ENCODE results near the gene SPN.
"Not testable (repeated sequence)": the region's sequence is repeated elsewhere in the genome, so short reads cannot be mapped to it uniquely, and the experiment has no call there.

Gene SPN

GRCh38 chr16:29645694-29646187 lies 17.3 kb upstream of the SPN start:
- no peak for DNase-seq (ENCODE audit: low read depth, low spot score)

GRCh38 chr16:29646947-29647346 lies 16.1 kb upstream of the SPN start:
- DNase-seq (ENCODE audit: low read depth, low spot score): no peak

DNA sequence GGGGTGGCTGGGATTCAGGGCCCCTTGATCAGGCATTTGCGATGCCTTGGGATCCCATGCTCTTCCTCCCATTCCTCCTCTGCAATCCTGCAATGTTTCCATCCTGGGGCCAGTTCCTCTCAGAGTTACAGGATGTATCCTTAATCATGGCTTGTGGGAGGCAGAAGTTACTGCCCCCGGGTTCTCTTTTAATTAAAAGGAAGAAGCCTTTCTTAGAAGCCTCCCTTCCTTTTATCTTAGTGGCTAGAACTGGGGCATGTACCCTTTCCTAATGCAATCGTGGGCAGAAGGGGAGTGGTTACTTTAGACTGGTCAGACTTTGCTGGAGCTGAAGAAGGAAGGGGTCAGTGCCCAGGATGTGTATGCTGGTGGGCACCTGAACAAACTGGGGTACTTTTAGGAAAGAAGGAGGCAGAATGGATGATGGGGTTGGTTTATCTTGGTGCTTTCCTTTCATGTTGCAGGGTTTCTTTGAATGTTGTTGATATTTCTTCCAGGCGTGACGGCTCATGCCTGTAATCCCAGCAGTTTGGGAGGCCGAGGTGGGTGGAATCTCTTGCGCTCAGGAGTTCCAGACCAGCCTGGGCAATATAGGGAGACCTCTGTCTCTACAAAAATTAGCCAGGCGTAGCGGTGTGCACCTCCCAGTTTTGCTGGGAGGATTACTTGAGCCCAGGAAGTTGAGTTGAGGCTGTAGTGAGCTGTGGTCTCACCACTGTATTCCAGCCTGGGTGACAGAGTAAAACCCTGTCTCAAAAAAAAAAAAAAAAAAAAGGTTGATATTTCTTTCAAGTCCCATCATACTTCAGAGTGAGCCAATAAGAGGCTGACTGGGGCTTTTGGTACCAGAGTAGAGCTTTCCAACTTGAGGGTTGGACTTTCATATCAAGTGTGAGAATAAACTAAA lies 13.2 kb upstream of the SPN start:
- DNase-seq (ENCODE audit: low read depth, low spot score): no peak

- no peak for DNase-seq (ENCODE audit: low read depth, low spot score)
These were observed 12.3 kb upstream of the SPN start for GRCh38 chr16:29650771-29651170.

DNA sequence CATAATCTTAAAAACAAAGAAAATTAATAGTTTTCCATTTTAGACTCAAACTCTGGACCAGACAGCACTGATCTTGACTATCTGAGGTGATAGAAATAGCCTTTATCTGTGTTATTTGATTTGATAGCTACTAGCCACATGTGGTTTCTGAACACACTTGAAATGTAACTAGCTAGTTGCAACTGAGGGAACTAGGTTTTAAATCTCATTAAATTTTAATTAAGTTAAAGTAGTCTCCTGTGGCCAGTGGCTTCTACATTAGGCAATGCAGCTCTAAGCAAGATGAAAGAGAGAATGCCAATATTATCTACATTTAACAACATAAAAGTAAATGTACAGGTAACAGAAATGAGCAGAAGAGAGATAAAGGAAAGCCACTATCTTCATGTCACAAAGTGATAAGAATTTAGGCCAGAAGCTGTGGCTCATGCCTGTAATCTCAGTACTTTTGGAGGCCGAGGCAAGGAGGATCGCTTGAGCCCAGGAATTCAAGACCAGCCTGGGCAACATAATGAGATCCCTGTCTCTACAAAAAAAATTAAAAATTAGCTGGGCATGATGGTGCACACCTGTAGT lies 11.2 kb upstream of the SPN start:
- no peak for DNase-seq (ENCODE audit: low read depth, low spot score)

GRCh38 chr16:29653471-29653870 lies 9.6 kb upstream of the SPN start:
- no peak for DNase-seq (ENCODE audit: low read depth, low spot score)

GRCh38 chr16:29653890-29654289 lies 9.2 kb upstream of the SPN start:
- not testable (repeated sequence) for DNase-seq (ENCODE audit: low read depth, low spot score)

DNA sequence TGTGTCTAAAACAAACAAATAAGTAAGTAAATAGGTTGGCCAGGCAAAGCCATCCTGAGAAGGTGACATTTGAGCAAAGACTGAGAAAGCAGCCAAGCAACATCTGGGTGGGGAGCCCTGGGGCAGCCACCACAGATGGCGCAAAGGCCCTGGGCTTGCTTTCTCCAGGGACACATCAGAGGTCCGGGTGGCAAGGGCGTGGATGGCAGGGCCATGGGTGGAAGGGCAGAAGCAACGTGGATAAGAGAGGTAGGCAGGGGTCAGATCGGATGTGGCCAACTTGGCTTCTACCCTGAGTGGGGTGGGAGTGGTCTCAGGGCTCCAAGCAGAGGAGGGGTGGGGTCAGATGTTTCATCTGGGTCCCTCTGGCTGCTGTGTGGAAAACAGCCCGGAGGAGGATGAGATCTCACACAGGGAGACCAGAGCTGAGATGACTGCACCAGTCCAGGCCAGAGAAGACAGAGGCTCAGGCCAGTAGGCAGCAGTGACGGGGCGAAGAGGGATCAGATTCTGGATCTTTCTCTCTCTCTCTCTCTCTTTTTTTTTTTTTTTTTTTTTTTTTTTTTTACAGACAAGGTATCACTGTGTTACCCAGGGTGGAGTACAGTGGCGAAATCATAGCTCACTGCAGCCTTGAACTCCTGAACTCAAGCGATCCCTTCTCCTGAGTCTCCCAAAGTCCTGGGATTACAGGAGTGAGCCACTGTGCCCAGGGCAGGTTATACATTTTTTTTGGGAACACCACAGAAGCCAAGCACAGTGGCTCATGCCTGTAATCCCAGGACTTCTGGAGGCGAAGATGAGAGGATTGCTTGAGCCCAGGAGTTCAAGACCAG lies 6.1 kb upstream of the SPN start:
- DNase-seq (ENCODE audit: low read depth, low spot score): no peak

GRCh38 chr16:29658705-29659104 lies 4.3 kb upstream of the SPN start:
- DNase-seq (ENCODE audit: low read depth, low spot score): no peak

DNA sequence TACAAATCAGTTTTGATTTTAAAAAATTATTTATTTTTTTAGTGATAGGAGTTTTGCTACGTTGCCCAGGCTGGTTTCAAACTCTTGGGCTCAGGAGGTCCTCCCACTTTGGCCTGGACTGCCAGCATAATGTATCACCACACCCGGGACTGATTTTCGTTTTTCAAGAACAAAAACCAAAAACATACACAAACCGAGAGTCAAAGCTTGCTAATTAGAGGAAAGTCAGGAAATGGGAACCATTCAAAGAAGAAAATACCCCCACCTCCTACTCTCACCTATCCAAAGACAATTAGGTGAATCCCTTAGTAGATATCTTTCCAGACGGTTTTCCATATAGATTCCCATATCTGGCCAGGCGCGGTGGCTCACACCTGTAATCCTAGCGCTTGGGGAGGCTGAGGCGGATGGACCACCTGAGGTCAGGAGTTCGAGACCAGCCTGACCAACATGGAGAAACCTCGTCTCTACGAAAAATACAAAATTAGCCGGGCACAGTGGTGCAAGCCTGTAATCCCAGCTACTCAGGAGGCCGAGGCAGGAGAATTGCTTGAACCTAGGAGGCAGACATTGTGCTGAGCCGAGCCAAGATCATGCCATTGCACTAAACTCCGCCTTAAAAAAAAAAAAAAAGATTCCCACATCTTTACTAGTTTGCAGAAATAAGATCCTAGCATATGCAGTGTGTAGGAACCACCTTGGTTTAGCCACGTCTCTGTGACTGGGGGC lies 883 bp upstream of the SPN start:
- DNase-seq (ENCODE audit: low read depth, low spot score): no peak

DNA sequence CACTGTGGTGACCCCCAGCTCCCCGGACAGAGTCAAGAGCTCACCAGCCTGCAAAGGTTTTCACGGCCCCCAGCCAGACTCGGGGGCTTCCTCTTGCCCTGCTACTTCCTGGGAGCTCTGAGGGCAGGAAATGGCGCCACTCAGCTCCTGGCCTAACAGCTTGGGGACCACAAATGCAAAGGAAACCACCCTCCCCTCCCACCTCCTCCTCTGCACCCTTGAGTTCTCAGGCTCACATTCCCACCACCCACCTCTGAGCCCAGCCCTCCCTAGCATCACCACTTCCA lies 375 bp upstream of the SPN start:
- no peak for DNase-seq (ENCODE audit: low read depth, low spot score)

DNA sequence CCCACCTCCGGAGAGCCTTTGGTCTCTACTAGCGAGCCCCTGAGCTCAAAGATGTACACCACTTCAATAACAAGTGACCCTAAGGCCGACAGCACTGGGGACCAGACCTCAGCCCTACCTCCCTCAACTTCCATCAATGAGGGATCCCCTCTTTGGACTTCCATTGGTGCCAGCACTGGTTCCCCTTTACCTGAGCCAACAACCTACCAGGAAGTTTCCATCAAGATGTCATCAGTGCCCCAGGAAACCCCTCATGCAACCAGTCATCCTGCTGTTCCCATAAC lies 702 bp downstream of the SPN start:
- DNase-seq (ENCODE audit: low read depth, low spot score): no peak

- DNase-seq (ENCODE audit: low read depth, low spot score): no peak
These were observed 1.3 kb downstream of the SPN start for GRCh38 chr16:29664091-29664921.

DNA sequence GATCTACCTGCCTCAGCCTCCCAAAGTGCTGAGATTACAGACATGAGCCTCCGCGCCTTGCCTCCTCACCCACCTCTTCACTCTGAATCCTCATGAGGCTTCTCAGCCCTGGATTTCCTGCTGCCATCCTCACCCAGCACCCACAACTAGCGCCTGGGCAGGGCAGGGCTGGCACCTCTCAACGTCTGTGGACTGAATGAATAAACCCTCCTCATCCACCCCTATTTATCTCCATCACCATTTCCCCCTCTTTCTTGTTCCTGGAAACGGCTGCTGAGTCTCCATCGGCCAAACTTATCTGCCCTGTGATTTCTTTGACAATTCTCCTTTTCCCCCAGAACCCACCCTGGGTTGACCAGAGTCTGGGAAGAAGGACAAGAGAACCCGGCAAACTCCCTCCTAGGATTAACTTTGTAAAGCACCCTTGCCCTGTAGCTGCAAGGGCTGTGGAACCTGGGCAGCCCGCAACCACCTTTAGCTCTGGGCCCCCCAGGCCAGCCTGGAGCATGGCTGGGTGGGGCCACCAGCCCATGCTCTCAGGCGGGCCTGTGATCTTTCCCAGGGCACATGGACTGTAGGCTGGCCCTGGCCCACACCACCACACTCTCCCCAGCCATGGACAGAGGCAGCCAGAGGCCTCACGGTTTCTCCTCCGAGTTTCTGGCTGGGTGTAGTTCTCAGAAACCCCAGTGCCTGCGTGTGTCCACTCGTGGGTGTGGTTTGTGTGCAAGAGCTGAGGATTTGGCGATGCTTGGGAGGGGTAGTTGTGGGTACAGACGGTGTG lies 2.4 kb downstream of the SPN start:
- no peak for DNase-seq (ENCODE audit: low read depth, low spot score)

DNA sequence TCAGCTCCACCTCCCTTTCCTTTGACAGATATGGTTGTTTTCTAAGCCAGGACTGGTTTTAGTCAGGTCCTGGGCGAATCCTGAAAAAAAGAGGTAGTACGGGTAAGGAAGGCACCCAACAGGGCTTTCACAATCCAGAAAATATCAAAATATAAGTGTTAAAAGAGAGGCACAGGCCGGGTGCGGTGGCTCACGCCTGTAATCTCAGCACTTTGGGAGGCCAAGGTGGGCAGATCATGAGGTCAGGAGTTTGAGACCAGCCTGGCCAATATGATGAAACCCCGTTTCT lies 4.2 kb downstream of the SPN start:
- not testable (repeated sequence) for DNase-seq (ENCODE audit: low read depth, low spot score)

DNA sequence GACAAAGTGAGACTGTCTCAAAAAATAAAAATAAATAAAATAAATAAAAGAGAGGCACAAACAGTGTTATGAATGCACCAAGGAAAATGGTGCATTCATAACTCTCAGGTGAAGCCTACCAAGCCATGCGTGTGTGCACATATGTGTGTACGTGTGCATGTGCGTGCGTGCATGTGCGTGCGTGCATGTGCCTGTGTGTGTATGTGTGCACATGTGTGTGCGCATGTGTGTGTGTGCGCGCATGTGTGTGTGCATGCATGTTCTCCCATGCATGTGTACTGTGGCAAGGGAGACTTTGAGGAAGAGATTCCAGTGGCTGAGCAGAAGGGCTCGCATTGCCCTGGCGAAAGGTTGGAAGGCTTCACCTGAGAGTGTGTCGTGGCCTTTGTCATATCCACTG lies 4.7 kb downstream of the SPN start:
- no peak for DNase-seq (ENCODE audit: low read depth, low spot score)

DNA sequence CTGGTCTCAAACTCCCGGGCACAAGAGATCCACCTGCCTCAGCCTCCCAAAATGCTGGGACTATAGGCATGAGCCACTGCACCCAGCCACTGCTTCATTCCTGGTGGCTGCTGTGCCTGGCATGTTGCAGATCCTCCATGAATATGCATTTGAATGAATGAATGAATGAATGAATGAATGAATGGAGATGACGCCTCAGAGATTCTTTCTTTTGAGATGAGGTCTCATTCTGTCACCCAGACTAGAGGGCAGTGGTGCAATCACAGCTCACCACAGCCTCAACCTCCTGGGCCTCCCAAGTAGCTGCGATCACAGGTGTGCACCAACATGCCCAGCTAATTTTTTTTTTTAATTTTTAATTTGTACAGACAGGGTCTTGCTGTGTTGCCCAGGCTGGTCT lies 5.2 kb downstream of the SPN start:
- DNase-seq (ENCODE audit: low read depth, low spot score): no peak

DNA sequence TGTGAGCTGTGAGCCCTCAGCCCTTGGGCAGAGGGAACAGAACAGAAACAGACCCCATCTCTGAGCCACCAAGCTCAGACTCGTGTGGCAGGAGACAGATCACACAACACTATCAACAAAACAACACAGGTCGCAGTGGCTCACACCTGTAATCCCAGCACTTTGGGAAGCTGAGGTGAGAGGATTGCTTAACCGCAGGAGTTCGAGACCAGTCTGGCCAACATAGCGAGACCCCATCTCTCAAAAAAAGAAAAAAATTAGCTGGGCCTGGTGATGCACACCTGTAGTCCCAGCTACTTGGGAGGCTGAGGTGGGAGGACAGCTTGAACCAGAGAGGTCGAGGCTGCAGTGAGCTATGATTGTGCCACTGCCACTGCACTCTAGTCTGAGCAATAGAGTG lies 10.5 kb downstream of the SPN start:
- DNase-seq (ENCODE audit: low read depth, low spot score): no peak

GRCh38 chr16:29674188-29674587 lies 11.1 kb downstream of the SPN start:
- peak; percentile 71 for DNase-seq (ENCODE audit: low read depth, low spot score)

DNA sequence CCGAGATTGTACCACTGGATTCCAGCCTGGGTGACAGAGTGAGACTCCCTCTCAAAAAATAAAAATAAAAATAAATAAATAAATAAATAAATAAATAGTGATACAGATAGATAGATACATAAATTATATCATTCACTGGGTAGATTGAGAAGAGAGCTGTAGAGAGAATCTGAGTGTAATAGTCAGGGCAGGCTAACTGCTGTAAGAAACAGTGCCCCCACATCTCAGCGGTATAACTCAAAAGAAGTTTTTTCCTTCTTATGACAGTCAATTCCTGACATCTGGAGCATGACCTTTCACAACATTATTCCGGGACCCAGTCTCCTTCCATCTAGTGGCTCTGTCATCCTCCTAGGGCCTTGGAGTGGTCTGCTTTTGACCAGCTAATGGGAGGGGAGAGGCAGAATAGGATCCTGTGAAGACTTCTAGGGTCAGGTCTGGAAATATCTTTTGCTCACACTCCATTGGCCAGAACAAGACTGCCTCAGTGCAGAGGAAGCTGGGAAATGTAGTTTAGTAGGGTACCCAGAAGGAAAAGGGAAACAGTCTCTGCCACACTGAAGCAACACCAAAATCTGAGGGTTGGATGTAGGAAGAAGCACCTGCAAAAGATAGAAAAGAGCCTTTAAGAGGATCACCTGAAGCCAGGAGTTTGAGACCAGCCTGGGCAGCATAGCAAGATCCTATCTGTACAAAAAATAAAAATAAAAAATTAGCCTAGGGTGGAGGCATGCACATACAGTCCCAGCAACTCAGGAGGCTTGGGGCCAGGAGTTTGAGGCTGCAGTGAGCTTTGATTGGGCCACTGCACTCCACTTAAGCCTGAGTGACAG lies 13.0 kb downstream of the SPN start:
- peak; percentile 30 for DNase-seq (ENCODE audit: low read depth, low spot score)

All from astrocyte of the hippocampus (primary cell).